ENCODE data around the gene PLK5.
A peak's percentile ranks its signal among the peaks of the same experiment; 100 is the strongest.
"Not testable (repeated sequence)": the region's sequence is repeated elsewhere in the genome, so short reads cannot be mapped to it uniquely, and the experiment has no call there.

Gene PLK5

DNA sequence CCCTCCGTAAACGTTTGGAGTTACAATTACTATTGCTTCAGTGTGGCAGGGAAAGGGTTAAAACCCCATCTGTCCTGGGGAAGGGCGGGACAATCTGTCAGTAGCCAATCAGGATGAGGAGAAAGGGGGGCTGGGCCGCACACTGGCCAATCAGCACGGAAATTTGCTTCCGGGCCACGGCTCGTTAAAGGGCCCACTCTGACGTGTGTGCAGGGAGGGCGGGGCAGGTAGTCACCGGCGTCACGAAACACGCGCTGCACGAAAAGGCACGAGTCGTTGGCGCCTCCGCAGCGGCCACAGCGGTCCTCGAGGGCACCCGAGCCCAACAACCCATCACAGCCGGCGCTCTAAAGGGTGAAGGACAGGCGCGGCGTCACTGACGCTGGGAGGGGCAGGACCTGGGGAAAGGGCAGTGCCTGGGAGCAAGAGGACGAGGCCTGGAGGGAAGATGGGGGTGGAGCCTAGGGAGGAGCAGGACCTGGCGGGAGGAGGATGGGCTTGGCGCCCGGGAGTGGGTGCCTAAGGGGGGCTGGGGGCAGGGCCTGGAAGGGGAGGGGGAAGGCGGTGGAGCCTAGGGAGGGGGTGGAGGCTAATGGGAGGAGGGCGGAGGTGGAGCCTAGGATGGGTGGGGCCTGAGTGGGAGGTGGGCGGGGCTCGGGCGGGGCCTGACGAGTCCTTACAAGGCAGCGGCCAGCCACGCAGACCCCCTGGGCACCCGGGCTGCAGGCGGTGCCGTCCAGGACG, 15.9 kb upstream of the PLK5 start:
- DNase-seq (ENCODE audit: low read depth): peak; percentile 68

DNA sequence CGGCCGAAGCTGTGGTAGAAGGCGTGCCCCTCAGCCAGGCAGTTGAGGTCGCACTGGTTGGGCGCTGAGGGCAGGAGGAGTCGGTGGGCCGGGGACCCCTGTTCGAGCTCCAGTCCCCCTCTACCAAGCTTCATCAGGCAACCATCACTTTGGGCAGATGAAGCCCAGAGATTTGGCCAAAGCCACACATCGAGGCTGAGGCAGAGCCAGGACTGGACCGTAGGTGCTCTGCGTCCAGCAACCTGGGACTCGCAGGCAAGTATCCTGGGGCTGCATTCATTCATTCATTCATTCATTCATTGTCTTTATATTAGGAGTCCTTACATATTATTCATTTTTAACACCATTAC, 15.4 kb upstream of the PLK5 start:
- DNase-seq (ENCODE audit: low read depth): no peak

DNA sequence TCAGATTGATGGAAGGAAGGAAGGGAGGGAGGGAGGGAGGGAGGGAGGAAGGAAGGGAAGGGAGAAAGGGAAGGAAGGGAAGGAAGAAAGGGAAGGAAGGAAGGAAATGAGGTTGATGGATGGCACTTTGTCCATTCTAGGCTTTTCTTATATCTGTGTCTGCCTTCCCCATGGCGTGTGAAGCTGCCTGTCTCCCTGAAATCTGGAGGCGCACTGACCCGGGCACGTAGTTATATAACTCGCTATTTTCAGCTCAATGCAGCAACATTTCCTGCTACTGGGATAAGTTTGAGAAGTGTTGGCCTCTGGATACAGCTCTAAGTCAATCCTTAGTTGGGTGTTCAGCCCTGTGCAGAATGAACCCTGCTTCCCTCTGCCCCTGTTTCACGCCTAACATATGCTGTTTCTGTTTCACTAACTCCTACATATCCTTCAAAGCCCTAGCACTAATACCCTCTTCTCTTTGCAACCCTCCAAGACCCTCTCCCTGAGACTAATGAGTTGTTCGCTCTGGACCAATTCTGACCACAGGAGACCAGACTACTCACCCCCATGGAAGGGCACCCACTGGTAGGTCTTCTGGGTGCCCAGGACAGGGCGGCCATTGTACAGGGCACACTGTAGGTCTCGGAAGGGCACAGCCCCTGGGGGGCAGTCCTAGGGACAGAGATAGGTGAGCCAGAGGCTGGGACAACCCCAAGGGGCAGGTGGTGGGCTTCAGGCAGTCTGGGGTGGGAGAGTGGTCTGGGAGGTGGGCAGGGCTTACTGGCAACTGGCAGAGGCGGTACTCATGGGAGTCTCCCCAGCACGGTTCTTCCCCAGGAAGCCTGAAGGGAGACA, 14.1 kb upstream of the PLK5 start:
- DNase-seq (ENCODE audit: low read depth): no peak

DNA sequence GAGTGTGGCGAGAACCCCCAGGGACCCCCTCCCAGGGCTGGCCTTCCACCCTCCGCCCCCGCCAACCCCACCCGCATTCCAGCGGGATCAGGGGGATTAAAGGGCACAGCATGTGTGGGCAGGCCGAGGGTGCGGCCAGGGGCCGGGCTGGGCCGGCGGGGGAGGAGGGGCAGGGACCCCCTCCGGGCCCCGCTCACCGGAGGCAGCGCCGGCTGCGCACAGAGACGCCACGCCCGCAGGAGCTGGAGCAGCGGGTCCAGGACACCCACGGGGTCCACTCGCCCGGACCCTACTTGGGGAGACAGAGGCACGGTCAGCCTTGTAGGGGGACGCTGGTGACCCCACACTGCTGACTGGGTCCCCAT, 13.5 kb upstream of the PLK5 start:
- DNase-seq (ENCODE audit: low read depth): no peak

DNA sequence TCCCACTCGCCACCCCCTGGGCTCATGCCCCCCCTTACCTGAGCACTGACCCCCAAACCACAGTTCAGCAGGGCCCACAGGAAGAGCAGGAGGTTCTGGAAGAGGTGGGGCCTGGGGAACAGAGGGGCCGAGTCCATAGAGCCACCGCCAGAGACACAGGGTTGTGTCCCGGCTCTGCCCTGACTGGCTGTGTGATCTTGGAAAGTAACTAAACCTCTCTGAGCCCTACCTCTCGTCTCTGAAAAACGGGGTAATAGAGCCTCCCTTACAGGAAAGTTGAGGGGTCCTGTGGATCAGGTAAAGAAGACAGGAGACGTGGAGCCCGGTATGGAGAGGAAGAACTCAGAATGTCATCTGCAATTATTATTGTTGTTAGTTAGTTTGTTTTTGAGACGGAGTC, 13.1 kb upstream of the PLK5 start:
- DNase-seq (ENCODE audit: low read depth): no peak

DNA sequence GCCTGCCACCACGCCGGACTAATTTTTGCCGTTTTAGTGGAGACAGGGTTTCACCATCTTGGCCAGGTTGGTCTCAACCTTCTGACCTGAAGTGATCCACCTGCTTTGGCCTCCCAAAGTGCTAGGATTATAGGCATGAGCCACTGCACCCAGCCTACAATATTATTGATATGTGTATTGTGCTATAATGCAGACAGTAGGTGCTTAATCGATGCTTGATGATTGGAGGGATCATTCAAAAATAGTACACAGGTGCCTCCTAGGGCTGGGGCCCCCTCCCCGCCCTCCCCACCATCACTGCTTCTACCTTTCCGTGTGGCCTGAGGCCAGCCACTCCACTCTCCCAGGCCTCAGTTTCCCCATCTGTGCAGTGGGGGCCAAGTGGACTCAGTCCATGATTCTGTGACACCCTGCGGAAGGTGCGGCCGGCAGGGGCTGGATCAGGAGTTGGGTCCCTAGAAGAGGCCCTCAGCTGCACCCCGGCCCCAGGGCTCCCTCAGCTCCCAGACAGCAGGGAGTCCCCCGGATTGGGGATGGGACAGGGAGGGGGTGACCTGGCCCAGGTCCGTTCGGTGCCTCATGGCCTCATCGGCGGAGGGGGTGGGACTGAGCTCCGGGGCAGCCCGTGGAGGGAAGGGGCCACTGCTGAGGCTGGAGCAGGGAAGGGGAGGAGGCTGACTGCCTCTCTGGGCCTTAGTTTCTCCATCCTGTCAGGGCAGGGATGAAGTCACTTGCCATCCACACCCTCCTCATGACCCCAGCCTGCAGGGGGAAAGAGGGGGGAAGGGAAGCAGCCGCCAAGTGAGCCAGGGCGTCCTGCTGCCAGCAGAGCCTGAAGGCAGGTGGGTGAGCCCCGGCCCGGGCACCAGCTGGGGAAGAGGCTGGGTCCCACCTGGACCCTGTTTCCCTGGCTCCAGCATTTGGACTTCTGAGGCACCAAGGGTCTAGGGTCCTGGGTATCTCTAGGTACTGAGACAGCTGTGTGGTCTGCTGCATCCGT, 12.3 kb upstream of the PLK5 start:
- no peak for DNase-seq (ENCODE audit: low read depth)

DNA sequence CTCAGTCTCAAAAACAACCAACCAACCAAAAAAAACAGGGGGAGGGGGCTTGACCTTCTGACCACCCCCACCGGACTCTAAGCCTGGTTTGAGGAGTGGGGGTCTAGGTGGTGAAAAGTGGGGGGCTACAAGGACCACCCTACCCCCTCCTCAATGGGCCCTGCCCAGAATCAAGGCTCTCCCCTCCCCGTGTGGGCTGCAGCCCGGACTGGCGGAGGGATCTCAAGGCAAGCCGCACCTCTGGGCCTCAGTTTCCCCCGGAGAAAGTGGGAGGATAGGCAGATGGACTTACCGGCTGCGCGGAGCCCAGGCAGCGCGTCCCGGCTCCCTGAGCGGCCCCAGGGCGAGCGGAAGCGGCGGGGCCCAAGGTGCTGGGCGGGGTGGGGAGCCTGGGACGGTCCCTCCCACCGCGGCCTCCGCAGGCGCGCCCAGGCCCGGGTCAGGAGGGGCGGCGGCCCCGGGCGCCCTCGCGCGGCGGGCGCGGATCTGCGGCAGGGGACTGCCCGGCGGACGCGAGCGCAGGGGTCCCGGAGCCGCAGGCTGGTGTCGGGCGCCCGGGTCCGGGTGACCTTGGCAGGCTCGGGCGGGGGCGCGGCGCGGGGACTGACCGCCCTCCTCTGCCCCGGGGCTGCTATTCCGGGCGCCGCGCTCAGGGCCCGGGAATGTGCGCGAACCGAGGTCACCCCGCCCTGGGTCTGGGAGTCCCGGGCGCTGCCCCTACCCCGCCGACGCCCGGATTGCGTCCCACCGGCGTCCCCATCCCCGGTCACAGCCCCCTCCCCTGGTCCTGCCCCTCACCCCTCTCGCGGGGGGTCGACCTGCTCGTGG, 11.0 kb upstream of the PLK5 start, which contains the start of gene ADAMTSL5:
Gene ADAMTSL5 (minus strand): TSS at position 349 of the 828 bp plus-strand sequence. CDS start 2,076 bp downstream, outside the sequence.
- no peak for DNase-seq (ENCODE audit: low read depth)

DNA sequence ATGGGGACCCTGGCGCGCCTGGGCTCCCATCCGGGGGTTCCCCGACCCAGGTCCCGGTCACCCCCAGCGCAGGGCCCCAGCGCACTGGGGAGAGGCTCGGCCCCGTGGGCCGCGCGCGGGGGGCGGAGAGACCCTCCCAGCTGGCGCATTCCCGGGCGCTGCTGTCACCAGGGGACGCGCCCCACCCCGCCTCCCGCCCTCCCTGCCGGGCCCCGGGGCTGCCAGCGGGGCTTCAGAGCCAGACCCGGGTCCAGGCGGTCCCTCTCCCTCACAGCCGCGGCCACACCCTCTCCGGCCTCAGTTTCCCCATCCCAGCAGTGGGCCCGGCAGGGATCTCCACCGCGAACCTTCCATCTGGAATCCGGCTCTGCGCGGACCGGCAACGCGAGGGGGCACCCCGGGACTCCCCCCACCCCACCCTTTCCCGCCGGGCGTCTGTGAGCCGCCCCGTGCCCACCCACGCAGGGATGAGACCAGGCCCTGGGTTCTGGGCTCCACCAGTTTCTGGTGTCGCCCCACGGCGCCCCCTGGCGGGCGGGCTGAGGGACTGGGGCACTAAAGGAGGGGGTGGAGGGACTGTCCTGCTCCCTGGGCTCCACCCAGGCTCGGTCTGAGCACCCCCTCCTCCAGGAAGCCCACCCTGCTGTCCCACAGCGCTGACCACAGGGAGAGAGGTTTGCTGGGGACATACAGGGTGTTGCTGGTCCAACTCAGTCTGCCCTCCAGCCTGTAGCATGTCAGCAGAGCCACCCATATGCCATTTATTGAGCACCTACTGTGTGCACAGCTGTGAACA, 10.2 kb upstream of the PLK5 start:
- DNase-seq (ENCODE audit: low read depth): no peak

DNA sequence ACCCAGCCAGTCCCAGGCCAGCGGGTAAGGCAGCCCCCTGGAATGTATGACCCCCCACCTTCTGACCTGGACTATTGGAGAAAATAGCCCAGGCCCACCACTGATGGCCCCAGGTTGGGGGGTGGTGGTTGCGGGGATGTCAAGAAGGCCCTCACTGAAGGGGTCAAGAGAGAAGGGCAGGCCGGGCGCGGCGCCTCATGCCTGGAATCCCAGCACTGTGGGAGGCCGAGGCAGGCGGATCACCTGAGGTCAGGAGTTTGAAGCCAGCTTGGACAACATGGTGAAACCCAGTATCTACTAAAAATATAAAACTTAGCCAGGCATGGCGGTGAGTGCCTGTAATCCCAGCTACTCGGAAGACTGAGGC, 9.6 kb upstream of the PLK5 start:
- no peak for DNase-seq (ENCODE audit: low read depth)

DNA sequence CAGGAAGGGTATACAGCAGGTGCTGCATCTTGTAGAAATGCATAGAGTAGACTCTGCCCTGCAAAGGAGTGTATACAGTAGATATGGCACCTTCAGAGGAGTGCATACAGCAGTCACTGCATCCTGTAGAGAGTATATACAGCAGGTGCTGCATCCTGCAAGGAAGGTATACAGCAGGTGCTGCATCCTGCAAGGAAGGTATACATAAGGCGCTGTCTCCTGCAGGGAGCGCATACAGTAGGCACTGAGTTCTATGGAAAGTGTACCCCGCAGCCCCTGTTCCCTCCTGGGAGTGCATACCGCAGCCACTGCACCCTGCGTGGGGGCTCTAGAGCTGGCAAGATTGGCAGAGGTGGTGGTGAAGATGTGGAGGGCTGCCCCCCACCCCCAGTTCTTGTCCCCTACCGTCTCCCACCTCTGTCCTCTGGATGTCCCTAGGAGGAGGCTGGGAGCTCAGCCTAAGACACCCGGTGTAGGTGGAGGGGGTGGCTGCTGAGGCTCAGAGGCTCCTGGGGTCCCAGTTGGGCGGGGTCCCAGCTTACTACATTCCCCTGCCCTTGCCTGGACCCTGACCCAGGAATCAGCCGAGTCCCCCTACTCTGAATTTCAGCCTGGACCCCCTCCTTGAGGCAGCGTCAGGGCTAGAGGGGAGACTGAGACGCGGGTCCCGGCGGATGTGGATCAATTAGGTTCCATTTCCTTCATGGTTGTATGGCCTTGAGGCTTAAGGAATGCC, 8.7 kb upstream of the PLK5 start:
- no peak for DNase-seq (ENCODE audit: low read depth)

DNA sequence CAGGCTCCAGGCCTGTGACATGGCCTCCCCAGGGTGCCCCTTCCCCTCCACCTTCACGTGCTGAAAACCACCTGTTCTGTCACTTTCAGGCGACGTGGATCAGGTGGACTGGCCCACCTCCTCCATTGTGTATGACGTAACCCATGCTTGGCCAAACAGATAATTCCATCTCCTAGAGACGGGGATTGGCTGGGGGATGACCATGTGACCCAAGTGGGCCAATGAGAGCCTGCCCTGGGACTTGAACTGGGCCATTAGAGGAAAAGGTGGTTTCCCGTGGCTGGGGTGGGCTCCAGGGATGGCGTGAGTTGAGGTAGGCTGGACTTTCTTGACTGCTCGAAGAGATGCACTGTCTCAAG, 7.5 kb upstream of the PLK5 start:
- DNase-seq (ENCODE audit: low read depth): no peak

DNA sequence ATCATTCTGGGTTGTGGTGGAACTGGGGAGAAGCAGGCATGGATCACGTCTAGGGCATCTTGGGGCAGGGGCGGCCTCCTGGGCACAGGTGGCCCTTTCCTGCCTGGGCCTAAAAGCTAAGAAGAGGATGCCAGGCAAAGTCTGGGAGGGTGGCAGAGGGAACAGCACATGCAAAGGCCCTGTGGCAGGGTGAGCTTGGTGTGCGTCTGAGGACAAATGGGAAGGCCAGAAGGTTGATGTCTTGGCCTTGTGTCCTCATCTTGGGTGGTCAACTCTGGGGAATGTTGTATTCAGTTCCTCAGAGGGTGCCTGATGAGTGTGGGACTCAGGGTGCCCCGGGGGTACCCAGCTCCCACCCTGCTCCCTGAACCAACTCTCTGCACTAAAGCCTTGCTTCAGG, 5.4 kb upstream of the PLK5 start:
- DNase-seq (ENCODE audit: low read depth): no peak

DNA sequence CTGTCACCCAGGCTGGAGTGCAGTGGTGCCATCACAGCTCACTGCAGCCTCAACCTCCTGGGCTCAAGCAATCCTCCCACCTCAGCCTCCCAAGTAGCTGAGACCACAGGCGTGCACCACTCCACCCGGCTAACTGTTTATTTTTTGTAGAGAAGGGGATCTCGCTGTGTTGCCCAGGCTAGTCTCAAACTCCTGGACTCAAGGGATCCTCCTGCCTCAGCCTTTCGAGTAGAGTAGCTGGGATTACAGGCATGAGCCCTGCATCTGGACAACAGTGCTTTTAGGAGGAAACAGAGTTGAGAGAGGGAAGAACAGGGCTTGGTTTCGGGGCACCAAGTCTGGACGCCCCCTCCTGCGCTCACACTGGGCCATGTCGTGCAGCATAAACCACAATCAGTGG, 4.1 kb upstream of the PLK5 start:
- not testable (repeated sequence) for DNase-seq (ENCODE audit: low read depth)

DNA sequence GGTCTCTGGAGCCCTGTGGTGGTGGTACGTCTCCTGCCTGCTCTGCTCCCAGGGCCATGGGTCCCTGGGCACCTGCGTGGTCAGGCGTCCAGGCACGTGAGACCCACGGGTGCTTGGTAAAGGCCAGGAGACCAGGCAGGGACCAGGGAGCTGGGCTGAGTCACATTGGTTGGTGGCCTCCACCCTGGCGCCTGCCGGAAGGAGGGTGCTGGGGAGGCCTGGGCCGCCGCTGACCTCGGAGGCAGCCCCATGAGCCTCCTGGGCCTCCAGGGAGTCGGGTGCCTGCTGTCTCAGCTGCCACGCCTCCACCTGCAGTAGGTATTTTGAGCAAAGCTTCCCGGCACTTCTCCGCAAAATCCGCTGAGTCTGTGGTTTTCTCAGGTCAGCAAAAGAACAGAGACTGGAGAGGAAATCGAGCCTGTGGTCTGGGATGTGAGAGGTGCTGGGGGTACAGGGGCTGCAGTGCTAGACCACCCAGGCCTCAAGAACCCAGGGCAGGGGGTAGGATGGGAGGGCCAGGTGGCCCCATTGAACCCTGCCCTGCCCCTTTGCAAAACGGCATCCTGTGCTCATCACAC, 3.6 kb upstream of the PLK5 start:
- no peak for DNase-seq (ENCODE audit: low read depth)

DNA sequence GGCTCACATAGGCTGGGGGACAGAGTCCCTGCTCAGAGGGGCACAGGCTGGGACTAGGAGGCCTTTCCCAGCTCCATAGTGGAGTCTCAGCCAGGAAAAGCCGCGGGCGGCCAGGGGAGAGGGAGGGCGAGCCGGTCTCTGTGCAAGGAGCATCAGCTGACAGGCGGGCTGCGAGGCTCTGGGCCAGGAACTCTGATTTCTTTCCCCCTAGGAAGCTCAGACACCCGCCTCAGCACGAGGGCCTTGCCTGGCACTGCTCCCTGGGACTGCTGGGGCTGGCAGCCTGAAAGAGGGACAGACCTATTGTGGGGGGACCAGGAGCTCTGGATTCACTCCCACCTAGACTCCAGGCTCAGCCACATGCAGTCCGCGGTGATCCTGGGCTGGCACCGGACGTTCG, 2.2 kb upstream of the PLK5 start:
- DNase-seq (ENCODE audit: low read depth): no peak

DNA sequence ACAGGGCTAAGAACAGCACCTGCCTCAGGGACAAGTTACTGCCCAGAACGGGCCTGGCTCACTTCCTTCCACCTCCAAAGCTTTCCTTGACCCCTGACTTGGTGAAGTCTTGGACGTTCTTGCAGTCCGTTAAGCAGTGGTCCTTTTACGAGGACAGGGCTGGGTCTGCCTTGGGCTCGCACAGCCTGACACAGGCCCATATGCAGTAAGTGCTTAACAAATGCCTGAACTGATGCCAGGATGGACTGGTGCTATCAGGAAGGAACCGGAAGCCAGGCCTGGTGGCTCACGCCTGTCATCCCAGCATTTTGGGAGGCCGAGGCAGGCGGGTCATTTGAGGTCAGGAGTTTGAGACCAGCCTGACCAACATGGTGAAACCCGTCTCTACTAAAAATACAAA, 1.8 kb upstream of the PLK5 start:
- DNase-seq (ENCODE audit: low read depth): no peak

DNA sequence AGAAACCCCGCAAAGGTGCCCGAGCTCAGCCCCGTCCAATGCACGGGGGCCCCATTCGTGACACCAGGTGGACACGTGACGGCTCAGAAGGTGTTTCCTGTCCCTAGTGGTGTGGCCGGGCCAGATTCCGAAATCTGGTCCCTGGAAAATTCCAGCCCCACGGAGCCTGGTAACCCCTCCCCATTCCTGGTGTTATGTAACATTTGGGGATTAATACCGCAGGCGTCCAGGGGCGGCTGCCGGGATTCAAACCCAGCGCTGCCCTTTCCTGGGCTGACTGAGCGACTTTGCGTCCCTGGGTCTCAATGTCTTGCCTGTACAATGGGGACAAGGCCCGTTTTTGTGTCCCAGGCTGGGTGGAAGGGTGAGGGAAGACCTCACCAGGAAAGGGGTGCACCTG, 1.0 kb upstream of the PLK5 start:
- DNase-seq (ENCODE audit: low read depth): no peak

DNA sequence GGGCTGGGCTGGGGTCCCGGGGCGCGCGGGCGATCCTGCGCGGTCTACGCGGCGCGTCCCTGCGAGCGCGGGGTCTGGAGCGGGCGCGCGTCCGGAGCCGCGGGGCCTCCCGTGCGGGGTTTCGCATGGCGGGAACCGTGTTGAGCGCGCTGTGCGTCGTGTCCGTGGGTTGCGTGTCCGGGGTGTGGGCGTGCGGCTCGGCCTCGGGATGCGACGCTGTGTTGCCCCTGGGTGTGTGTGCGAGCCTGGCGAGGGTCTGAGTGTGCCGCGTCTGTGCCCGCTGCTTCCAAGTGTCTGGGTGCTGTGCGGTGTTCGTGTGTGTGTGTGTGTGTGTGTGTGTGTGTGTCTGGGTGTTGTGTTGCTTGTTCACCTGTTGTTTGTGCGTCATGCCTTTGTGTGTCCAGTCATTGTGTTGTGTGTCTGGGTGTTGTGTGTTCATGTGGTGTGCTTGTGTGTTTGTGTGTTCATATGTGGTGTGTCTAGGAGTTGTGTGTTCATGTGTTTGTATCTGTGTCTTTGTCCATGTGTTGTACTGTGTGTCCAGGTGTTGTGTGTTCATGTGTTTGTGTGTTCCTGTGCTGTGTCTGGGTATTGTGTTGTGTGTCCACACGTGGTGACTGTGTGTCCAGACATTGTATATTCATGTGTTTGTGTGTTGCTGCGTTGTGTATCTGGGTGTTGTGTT, 552 bp downstream of the PLK5 start:
- no peak for DNase-seq (ENCODE audit: low read depth)

DNA sequence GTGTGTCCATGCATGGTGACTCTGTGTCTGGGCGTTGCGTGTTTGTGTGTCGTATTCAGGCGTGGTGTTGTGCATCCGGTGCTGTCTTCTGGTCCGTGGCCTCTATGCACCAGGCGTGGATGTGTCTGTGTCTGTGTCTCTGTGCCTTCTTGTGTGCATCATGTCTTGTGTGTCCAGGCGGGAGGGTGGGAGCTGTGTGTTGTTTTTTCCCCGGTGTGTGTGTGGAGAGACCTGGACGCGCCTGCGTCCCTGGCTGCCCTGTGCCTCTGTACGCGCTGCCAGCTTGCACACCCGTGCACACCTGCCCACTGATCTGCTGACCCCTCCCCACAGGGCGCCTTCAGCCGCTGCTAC, 1.1 kb downstream of the PLK5 start:
- DNase-seq (ENCODE audit: low read depth): no peak
